ENCODE data around the gene PRKD3. TPM values are rescaled to one million over a fixed set of nuclear protein-coding genes. Genes with fewer than 3 reads are reported as not detected.

PRKD3 gene
- total RNA-seq, 1 experiment from 2014 or later, result 27.2 TPM

DNA sequence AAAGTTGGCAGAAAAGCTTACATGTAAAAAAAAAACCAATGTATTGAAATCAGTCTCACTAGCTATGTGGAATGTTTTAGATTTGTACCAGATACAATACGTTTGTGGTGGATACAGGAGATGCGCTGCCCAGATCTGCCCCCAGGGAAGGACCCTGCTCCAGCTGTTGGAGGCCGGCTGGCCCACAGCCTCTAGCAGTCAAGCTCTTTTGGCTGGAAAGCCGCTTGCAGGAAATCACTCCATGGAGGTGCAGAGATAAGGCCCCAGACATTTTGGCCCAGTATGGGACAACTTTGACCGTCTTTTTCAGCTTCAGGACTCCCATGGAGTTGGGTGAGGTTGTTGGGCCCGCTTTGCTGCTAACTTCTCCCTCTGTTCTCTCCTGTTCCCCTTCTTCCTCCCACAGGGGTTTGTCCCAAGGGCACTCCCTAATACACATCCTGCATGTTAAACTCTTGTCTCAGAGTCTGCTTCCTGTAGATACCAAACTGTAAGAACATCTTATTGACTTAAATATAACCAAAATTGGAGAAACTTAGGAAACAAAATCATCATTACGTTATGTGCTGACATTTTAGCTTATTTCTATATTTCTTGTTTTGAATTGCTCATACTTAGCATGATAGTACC, 18.1 kb upstream of the PRKD3 start:
- no peak overlapping the region for H3K4me2 ChIP-seq (ENCODE audit: low read length)
- no peak overlapping the region for H3K4me3 ChIP-seq (ENCODE audit: low read length)
- H3K9ac ChIP-seq (ENCODE audit: low read length), result no peak overlapping the region
- intact Hi-C loops (cut with micrococcal nuclease), result loop anchor here (5.0 kb wide), 1 partner anchor 35 kb away; no protein-coding TSS in a partner anchor
- ATAC-seq (no peak), DNase-seq (no peak)
- BruUV-seq (replicated peaks), result no TSS peak
- no peaks in the 10 kb centered on the region for H4K20me1 ChIP-seq (ENCODE audit: low read length)
- H3K9me2 ChIP-seq (replicated peaks; ENCODE audit: low read length), result no peaks in the 10 kb centered on the region
- POLR2A ChIA-PET (ENCODE audit: unreplicated experiment), result no interaction called here
- no peaks in the 10 kb centered on the region for H3K79me2 ChIP-seq (ENCODE audit: low read length)
- no peaks in the 10 kb centered on the region for H3K9me3 ChIP-seq (ENCODE audit: low read length)
- no peak overlapping the region for H3K27ac ChIP-seq (ENCODE audit: low read length)
- TF ChIP-seq, protein P1, sequence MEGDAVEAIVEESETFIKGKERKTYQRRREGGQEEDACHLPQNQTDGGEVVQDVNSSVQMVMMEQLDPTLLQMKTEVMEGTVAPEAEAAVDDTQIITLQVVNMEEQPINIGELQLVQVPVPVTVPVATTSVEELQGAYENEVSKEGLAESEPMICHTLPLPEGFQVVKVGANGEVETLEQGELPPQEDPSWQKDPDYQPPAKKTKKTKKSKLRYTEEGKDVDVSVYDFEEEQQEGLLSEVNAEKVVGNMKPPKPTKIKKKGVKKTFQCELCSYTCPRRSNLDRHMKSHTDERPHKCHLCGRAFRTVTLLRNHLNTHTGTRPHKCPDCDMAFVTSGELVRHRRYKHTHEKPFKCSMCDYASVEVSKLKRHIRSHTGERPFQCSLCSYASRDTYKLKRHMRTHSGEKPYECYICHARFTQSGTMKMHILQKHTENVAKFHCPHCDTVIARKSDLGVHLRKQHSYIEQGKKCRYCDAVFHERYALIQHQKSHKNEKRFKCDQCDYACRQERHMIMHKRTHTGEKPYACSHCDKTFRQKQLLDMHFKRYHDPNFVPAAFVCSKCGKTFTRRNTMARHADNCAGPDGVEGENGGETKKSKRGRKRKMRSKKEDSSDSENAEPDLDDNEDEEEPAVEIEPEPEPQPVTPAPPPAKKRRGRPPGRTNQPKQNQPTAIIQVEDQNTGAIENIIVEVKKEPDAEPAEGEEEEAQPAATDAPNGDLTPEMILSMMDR (conservative IDR thresholded peaks at IDR 0.05; ENCODE audit: low read depth, low read length), result no peak
- TF ChIP-seq EZH2phosphoT487 (IDR thresholded peaks at IDR 0.05; ENCODE audit: borderline replicate concordance, low read length), result no peak
- no peak for TF ChIP-seq EZH2 (IDR thresholded peaks at IDR 0.05; ENCODE audit: low read length, unreplicated experiment)
- CTCF ChIA-PET, result interaction anchor here (0.8 kb wide), 1 partner anchor 534 kb away, joined by 3 read pairs; no protein-coding TSS in a partner anchor
- H3K27me3 ChIP-seq (ENCODE audit: low read length), result no peaks in the 10 kb centered on the region
- no peaks in the 10 kb centered on the region for H3F3A ChIP-seq (ENCODE audit: low read length, unreplicated experiment)
- no peaks in the 10 kb centered on the region for H3K4me1 ChIP-seq (ENCODE audit: insufficient read depth, low read length)
- no peak overlapping the region for H2AFZ ChIP-seq (ENCODE audit: low read length)
- no peaks in the 10 kb centered on the region for H3K36me3 ChIP-seq (ENCODE audit: low read depth, low read length)

DNA sequence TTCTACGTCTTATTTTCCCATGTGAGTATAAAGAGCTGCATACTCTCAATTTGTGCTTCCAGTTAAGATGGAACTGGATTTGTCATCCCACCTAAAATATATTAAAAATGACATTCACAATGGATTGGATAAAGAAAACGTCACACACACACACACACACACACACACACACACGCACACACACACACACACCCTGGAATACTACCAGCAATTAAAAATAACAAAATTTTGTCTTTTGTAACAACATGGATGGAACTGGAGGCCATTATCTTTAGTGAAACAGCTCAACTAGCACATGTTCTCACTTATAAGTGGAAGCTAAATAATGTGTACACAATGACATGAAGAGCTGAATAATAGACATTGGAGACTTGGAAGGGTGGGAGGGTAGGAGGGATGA, 16.0 kb upstream of the PRKD3 start:
- no peak overlapping the region for H3K4me2 ChIP-seq (ENCODE audit: low read length)
- no peaks in the 10 kb centered on the region for H4K20me1 ChIP-seq (ENCODE audit: low read length)
- no peak overlapping the region for H3K9ac ChIP-seq (ENCODE audit: low read length)
- H3K36me3 ChIP-seq (ENCODE audit: low read depth, low read length), result no peaks in the 10 kb centered on the region
- no peak overlapping the region for H3K27ac ChIP-seq (ENCODE audit: low read length)
- no TSS peak for BruUV-seq (replicated peaks)
- no peaks in the 10 kb centered on the region for H3K9me2 ChIP-seq (replicated peaks; ENCODE audit: low read length)
- CTCF ChIA-PET, result no interaction called here
- ATAC-seq (no peak), DNase-seq (no peak)
- H3K4me1 ChIP-seq (ENCODE audit: insufficient read depth, low read length), result no peaks in the 10 kb centered on the region
- POLR2A ChIA-PET (ENCODE audit: unreplicated experiment), result no interaction called here
- H3K9me3 ChIP-seq (ENCODE audit: low read length), result no peaks in the 10 kb centered on the region
- no peaks in the 10 kb centered on the region for H3K27me3 ChIP-seq (ENCODE audit: low read length)
- intact Hi-C loops (cut with micrococcal nuclease), result loop anchor here (5.0 kb wide), 1 partner anchor 37 kb away; no protein-coding TSS in a partner anchor
- no peak for TF ChIP-seq EZH2phosphoT487 (IDR thresholded peaks at IDR 0.05; ENCODE audit: borderline replicate concordance, low read length)
- no peak for TF ChIP-seq EZH2 (IDR thresholded peaks at IDR 0.05; ENCODE audit: low read length, unreplicated experiment)
- TF ChIP-seq, protein P1 (conservative IDR thresholded peaks at IDR 0.05; ENCODE audit: low read depth, low read length), result no peak
- no peaks in the 10 kb centered on the region for H3K79me2 ChIP-seq (ENCODE audit: low read length)
- H2AFZ ChIP-seq (ENCODE audit: low read length), result no peak overlapping the region
- no peaks in the 10 kb centered on the region for H3F3A ChIP-seq (ENCODE audit: low read length, unreplicated experiment)
- no peak overlapping the region for H3K4me3 ChIP-seq (ENCODE audit: low read length)

DNA sequence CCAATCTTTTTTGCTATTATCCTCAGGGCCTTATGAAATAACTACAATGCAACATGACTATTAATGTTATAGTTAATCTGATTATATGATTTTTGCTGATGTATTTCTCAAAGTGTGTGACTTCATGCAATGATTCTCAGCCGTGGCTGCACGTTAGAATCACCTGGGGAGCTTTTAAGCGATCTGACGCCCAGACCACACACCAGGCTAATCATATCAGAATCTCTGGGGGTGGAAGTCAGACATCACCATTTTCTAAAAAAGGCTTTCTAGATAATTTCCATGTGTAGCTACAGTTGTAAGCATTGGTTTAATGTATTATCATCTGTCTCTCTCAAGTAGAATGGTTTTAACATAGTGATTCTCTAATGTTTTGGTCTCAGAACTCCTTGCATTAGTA, 14.3 kb upstream of the PRKD3 start:
- TF ChIP-seq EZH2phosphoT487 (IDR thresholded peaks at IDR 0.05; ENCODE audit: borderline replicate concordance, low read length) (no peak), EZH2 (IDR thresholded peaks at IDR 0.05; ENCODE audit: low read length, unreplicated experiment) (no peak)
- TF ChIP-seq, protein P1 (conservative IDR thresholded peaks at IDR 0.05; ENCODE audit: low read depth, low read length), result no peak
- BruUV-seq (replicated peaks), result no TSS peak
- H3K27me3 ChIP-seq (ENCODE audit: low read length), result no peaks in the 10 kb centered on the region
- H3K4me3 ChIP-seq (ENCODE audit: low read length), result no peak overlapping the region
- no peak overlapping the region for H3K9ac ChIP-seq (ENCODE audit: low read length)
- intact Hi-C loops (cut with micrococcal nuclease), result no loop called here
- H3K4me1 ChIP-seq (ENCODE audit: insufficient read depth, low read length), result no peaks in the 10 kb centered on the region
- H3F3A ChIP-seq (ENCODE audit: low read length, unreplicated experiment), result no peaks in the 10 kb centered on the region
- no peaks in the 10 kb centered on the region for H3K9me2 ChIP-seq (replicated peaks; ENCODE audit: low read length)
- H3K36me3 ChIP-seq (ENCODE audit: low read depth, low read length), result no peaks in the 10 kb centered on the region
- no peaks in the 10 kb centered on the region for H3K79me2 ChIP-seq (ENCODE audit: low read length)
- ATAC-seq (no peak), DNase-seq (no peak)
- no peak overlapping the region for H3K4me2 ChIP-seq (ENCODE audit: low read length)
- no peaks in the 10 kb centered on the region for H3K9me3 ChIP-seq (ENCODE audit: low read length)
- CTCF ChIA-PET, result no interaction called here
- POLR2A ChIA-PET (ENCODE audit: unreplicated experiment), result no interaction called here
- H4K20me1 ChIP-seq (ENCODE audit: low read length), result no peaks in the 10 kb centered on the region
- no peak overlapping the region for H3K27ac ChIP-seq (ENCODE audit: low read length)
- no peak overlapping the region for H2AFZ ChIP-seq (ENCODE audit: low read length)
